IPS-18a (cell line): ENCODE measurements around the gene CBLIF.
"Not testable (repeated sequence)": the region's sequence is repeated elsewhere in the genome, so short reads cannot be mapped to it uniquely, and the experiment has no call there.

Experiments
- H3K27ac ChIP-seq: one replicate; pipeline ENCODE4 v1.5.1; 2013; ENCODE audit warnings: low read length
- H3K27me3 ChIP-seq: one replicate; pipeline ENCODE4 v1.6.1; 2013; ENCODE audit warnings: mild to moderate bottlenecking, low read length; ENCODE audit not compliant: control insufficient read depth, insufficient read depth
- H3K36me3 ChIP-seq: one replicate; pipeline ENCODE4 v1.6.1; 2013; ENCODE audit warnings: low read depth, low read length; ENCODE audit not compliant: control insufficient read depth
- H3K4me1 ChIP-seq: one replicate; pipeline ENCODE4 v1.6.1; 2013; ENCODE audit warnings: low read depth, low read length; ENCODE audit not compliant: control insufficient read depth
- H3K4me3 ChIP-seq: one replicate; pipeline ENCODE4 v1.5.1; 2013; ENCODE audit warnings: low read length
- H3K9ac ChIP-seq: one replicate; pipeline ENCODE4 v1.6.1; 2013; ENCODE audit warnings: mild to moderate bottlenecking, low read length, moderate library complexity
- H3K9me3 ChIP-seq: one replicate; pipeline ENCODE4 v1.6.1; 2013; ENCODE audit warnings: low read depth, low read length; ENCODE audit not compliant: control insufficient read depth

Gene CBLIF

GRCh38 chr11:59846556-59846955 is 1.3 kb upstream of the CBLIF start:
- H3K9me3 ChIP-seq: no peaks in the 10 kb centered on the region
- no peak overlapping the region for H3K4me3 ChIP-seq
- H3K36me3 ChIP-seq: no peaks in the 10 kb centered on the region
- no peak overlapping the region for H3K27ac ChIP-seq
- no peaks in the 10 kb centered on the region for H3K4me1 ChIP-seq
- no peak overlapping the region for H3K9ac ChIP-seq
- no peaks in the 10 kb centered on the region for H3K27me3 ChIP-seq

- Histone ChIP-seq H3K4me1 (no peaks in the 10 kb centered on the region), H3K4me3 (no peak overlapping the region), H3K9ac (no peak overlapping the region), H3K36me3 (no peaks in the 10 kb centered on the region), H3K27me3 (no peaks in the 10 kb centered on the region), H3K9me3 (no peaks in the 10 kb centered on the region), H3K27ac (no peak overlapping the region)
Observed at GRCh38 chr11:59842316-59842715, 3.0 kb downstream of the CBLIF start.

- Histone ChIP-seq H3K27ac (no peak overlapping the region), H3K4me3 (no peak overlapping the region), H3K27me3 (no peaks in the 10 kb centered on the region), H3K9ac (no peak overlapping the region), H3K4me1 (no peaks in the 10 kb centered on the region), H3K36me3 (no peaks in the 10 kb centered on the region), H3K9me3 (no peaks in the 10 kb centered on the region)
Observed at GRCh38 chr11:59841514-59841913, 3.8 kb downstream of the CBLIF start.

- H3K4me3 ChIP-seq: no peak overlapping the region
- H3K27ac ChIP-seq: no peak overlapping the region
- no peaks in the 10 kb centered on the region for H3K27me3 ChIP-seq
- no peaks in the 10 kb centered on the region for H3K4me1 ChIP-seq
- H3K9ac ChIP-seq: no peak overlapping the region
- H3K9me3 ChIP-seq: no peaks in the 10 kb centered on the region
- H3K36me3 ChIP-seq: no peaks in the 10 kb centered on the region
Observed at GRCh38 chr11:59839615-59840014, 5.7 kb downstream of the CBLIF start.

GRCh38 chr11:59833602-59834001 is 11.7 kb downstream of the CBLIF start:
- Histone ChIP-seq H3K4me1 (no peaks in the 10 kb centered on the region), H3K36me3 (no peaks in the 10 kb centered on the region), H3K27me3 (no peaks in the 10 kb centered on the region), H3K27ac (no peak overlapping the region), H3K9ac (no peak overlapping the region), H3K4me3 (no peak overlapping the region), H3K9me3 (no peaks in the 10 kb centered on the region)

- Histone ChIP-seq H3K27me3 (no peaks in the 10 kb centered on the region), H3K36me3 (no peaks in the 10 kb centered on the region)
Observed at GRCh38 chr11:59829358-59829757, 15.9 kb downstream of the CBLIF start.

GRCh38 chr11:59822989-59823566 is 22.2 kb downstream of the CBLIF start:
- no peaks in the 10 kb centered on the region for H3K9me3 ChIP-seq
- no peak overlapping the region for H3K27ac ChIP-seq
- H3K27me3 ChIP-seq: no peaks in the 10 kb centered on the region
- peaks cover 8% of the 10 kb centered on the region for H3K4me1 ChIP-seq
- H3K9ac ChIP-seq: no peak overlapping the region
- H3K4me3 ChIP-seq: no peak overlapping the region
- no peaks in the 10 kb centered on the region for H3K36me3 ChIP-seq

More at GRCh38 chr11:59829358-59829757, 15.9 kb downstream of the CBLIF start:
- Histone ChIP-seq H3K9me3 (no peaks in the 10 kb centered on the region), H3K4me3 (no peak overlapping the region), H3K4me1 (no peaks in the 10 kb centered on the region), H3K27ac (no peak overlapping the region), H3K9ac (no peak overlapping the region)

GRCh38 chr11:59818572-59818971 is 26.7 kb downstream of the CBLIF start:
- Histone ChIP-seq H3K4me3 (no peak overlapping the region), H3K9me3 (no peaks in the 10 kb centered on the region), H3K9ac (no peak overlapping the region), H3K27me3 (no peaks in the 10 kb centered on the region), H3K27ac (no peak overlapping the region), H3K36me3 (no peaks in the 10 kb centered on the region), H3K4me1 (peaks cover 36% of the 10 kb centered on the region)

- Histone ChIP-seq H3K9ac (peak overlapping the region; percentile 66), H3K4me1 (peaks cover 36% of the 10 kb centered on the region), H3K4me3 (peak overlapping the region; percentile 64), H3K27ac (peak overlapping the region; percentile 96)
- not testable (repeated sequence) for H3K27me3 ChIP-seq, H3K36me3 ChIP-seq, H3K9me3 ChIP-seq
Observed at GRCh38 chr11:59816434-59816833, 28.9 kb downstream of the CBLIF start.

- Histone ChIP-seq H3K27me3 (no peaks in the 10 kb centered on the region), H3K4me1 (peaks cover 42% of the 10 kb centered on the region), H3K36me3 (no peaks in the 10 kb centered on the region), H3K9me3 (no peaks in the 10 kb centered on the region), H3K4me3 (peak overlapping the region; percentile 64), H3K27ac (peak overlapping the region; percentile 96), H3K9ac (peak overlapping the region; percentile 66)
Observed at GRCh38 chr11:59815754-59816153, 29.5 kb downstream of the CBLIF start.

- Histone ChIP-seq H3K4me1 (peaks cover 42% of the 10 kb centered on the region), H3K27ac (no peak overlapping the region), H3K4me3 (peak overlapping the region; percentile 64), H3K9ac (peak overlapping the region; percentile 66), H3K9me3 (no peaks in the 10 kb centered on the region), H3K27me3 (no peaks in the 10 kb centered on the region), H3K36me3 (no peaks in the 10 kb centered on the region)
Observed at GRCh38 chr11:59814021-59814420, 31.3 kb downstream of the CBLIF start.

- Histone ChIP-seq H3K27me3 (no peaks in the 10 kb centered on the region), H3K36me3 (peaks cover 5% of the 10 kb centered on the region), H3K4me1 (peaks cover 36% of the 10 kb centered on the region), H3K9ac (no peak overlapping the region), H3K4me3 (no peak overlapping the region), H3K27ac (no peak overlapping the region), H3K9me3 (no peaks in the 10 kb centered on the region)
Observed at GRCh38 chr11:59813364-59813763, 31.9 kb downstream of the CBLIF start.
